ENCODE measurements around the gene VAC14.
A peak's percentile ranks its signal among the peaks of the same experiment; 100 is the strongest.

Gene VAC14

DNA sequence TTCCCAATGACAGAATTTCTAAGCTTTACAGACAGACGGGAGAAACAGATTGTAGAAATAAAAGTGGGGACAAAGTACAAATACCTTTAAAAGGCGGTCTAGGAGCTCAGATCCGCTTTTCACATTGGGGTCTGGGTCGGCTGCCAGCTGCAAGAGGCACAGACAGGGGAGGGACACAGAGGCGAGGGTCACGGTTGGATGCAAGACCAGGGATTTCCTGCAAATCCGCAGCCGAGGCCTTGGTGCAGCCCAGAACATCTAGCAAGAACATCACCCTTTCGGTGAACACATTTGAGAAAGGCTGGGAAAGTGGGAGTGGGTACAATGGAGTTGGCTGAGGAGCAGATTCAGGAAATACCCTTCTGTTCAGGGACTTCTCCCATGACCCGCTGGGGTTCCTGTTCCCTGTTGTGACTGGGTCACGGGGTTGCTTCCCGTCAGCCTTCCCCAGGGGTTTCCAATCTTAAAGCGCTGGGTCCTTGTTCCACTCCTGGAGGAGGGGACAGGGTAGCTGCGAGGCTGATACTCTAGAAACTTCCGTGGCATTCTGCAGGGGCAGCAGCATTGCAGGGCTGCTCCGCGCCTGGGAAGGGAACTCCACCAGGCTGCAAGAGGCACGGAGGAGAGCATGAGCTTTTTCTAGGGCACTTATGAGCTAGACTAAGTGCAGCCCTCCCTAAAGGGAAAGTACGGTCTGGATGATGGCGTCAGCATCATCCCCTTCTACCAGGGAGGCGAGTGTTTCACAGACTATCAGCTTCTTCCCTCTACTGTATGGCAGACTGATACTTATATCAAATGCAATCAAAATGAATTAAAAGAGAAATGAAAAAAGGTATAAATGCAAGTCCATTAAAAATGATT lies 16.0 kb downstream of the VAC14 start:
- DNase-seq = no peak

DNA sequence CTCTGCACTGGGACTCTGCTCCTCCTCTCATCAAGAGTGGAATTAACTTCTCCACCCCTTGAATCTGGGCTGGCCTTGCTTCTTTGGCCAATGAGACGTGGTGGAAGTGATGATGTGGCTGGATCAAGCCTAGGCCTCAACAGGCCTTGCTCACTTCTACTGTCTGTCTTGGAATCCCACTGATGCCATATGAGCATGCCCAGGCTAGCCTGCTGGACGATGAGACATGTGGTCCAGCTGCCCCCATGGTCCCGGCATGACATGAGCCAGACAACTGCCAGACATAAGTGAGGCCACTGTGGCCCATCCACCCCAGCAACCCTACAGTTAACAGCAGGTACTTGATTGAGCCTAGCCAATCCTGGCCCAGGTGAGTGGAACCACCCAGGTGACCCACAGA lies 18.7 kb downstream of the VAC14 start:
- DNase-seq = no peak

DNA sequence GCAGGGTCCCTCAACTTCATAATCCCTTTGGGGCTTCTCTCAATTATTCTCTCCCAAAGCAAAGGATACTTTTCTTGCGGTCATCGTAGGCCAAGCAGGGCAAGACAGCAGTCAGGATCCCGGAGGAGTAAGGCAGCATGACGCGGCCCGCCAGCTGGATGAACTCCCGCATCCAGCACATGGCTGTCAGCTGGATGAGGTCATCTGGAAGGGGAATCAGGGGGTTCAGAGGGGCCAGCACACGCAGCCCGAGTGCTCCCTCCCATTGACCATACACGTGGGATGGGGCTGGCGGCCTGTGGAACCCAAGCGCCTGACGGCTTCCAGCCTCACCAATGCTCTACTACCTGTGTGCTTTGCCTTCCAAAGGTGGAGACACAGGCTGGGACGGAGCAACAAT lies 19.2 kb downstream of the VAC14 start:
- no peak for DNase-seq

DNA sequence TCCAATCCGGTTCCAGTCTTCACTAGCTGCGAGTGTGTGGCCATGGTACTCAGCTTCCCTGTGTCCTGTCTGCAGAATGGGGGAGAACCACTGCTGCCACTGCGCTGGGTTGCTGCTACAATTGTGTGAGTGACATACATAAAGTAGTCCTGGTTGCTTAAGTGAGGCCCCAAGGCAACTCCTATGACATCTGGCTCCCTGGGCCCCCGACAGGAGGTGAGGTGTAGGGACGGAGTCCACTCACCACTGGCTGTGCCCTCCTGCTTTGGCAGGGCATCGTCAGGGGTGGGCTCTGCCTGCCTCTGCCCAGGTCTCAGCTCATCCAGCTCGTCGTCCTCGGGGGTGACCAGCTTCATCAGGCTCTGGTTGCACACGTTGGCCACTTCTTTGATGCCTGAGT lies 20.4 kb downstream of the VAC14 start:
- no peak for DNase-seq

DNA sequence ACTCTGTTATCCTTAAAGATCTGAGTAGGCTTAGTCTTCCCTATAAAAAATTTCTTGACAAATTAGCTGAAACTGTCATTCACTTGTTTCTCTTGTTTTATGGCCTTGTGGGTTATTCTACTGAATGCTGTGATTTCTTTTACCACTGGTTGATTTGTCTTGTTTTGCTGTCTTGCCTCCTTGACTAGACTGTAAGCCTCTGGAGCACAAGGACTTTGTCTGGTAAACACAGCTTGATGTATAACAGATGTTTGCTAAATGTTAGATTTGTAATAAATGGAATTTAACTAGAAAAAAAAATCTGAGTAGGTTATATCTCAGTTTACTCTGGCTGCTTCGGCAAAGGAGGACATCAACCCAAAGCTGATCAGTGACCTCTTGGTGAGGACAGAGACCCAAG lies 21.6 kb downstream of the VAC14 start:
- DNase-seq = no peak

DNA sequence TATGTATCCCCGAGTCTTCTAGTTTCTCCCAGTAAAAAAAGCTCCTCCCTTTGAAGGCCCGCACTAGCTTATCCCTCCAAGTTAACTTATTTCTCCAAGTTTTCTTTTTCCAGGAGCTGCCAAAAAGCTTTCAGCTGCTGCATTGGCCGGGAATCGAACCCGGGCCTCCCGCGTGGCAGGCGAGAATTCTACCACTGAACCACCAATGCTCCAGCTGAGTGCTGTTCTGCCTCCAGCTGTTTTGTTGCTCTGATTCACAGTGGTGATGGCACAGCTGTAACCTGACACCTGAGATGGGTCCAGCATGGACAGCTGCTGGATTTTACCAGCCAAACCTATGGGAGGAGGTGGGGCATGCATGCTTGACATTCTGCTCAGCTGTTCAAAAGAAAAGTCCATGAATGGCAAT lies 22.1 kb downstream of the VAC14 start:
- DNase-seq = peak; percentile 1

DNA sequence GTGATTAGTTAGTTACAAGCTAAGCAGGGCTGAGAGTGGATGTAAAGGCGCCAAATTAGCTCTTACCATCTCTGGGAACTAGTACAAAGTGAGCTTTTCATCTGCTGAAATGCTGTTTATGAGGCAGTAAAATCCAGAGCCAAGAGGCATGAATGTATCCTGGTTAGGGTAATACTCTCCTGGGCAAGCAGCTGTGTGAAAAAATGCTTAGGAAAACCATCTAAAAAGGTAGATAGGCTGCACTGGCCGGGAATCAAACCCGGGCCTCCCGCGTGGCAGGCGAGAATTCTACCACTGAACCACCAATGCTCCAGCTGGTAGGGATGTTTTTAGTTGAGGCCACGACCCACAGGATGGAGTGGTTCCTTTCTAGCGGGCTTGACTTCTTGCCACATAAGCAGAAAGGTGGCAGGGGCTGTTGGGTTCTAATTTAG lies 23.0 kb downstream of the VAC14 start:
- no peak for DNase-seq

DNA sequence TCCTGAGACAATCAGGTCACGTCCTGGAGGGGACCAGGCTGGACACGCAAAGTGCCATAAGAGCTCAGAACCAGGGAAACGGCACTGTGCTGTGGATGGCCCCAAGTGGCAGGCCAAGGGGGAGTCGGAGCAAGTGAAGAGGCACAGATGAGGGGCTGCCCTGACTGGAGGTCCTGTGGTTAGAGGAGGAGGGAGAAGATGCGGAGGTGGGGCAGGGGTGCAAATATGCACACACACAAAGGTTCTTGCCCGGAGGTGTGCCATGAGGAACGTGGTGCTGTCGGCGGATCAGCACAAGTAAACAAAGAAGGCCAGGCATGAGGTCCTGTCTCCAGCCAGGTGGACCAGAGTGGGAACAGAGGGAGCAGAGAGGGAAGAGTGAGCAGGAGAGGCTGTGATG lies 23.5 kb downstream of the VAC14 start:
- DNase-seq = no peak

DNA sequence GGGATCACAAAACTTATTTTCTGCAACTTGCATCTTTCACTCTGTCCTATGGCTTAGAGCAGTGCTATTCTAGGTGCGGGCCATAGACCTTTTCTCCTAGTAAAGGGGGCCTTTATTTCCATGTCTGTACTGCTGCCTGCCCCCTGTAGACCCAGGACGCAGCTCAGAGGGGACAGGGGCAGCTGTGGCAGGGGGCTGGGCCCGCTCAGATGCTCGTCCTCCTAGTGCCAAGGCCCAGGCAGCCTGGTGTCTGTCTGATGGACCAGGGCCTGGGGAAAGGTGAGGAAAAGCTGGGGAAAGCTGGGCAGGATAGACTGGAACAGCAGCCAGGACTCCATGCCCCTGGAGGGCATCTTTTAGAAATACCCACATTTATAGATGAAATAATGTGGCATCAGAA lies 25.6 kb downstream of the VAC14 start:
- no peak for DNase-seq

DNA sequence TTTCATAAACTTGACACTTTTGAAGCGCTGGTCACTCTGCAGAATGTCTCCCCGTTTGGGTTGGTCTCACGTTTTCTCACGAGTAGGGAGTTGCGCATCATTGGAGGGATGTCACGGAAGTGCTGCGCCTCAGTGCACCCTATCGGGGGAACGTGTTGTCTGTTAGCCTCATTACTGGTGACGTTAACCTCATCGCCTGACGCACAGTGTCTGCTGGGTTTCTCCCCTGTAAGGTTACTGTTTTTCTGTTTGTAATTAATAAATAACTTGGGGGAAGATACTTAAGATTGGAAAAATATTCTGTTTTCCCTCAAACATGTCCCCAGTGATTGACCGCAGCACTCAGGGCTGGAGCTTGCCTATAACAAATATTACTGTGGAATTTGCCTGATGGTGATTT lies 26.7 kb downstream of the VAC14 start:
- no peak for DNase-seq

DNA sequence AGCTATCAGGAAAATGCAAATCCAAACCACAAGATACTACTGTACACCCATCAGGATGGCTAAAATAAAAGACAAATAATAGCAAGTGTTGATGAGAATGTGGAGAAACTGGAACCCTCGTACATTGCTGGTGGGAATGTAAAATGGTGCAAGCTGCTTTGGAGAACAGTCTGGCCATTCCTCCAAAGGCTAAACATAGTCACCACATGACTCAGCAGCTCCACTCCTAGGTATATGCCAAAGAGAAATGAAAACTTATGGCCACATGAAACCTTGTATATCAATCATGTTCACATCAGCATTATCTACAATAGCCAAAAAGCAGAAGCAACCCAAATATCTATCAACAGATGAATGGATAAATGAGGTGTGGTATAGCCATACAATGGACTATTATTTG lies 28.5 kb downstream of the VAC14 start:
- no peak for DNase-seq

DNA sequence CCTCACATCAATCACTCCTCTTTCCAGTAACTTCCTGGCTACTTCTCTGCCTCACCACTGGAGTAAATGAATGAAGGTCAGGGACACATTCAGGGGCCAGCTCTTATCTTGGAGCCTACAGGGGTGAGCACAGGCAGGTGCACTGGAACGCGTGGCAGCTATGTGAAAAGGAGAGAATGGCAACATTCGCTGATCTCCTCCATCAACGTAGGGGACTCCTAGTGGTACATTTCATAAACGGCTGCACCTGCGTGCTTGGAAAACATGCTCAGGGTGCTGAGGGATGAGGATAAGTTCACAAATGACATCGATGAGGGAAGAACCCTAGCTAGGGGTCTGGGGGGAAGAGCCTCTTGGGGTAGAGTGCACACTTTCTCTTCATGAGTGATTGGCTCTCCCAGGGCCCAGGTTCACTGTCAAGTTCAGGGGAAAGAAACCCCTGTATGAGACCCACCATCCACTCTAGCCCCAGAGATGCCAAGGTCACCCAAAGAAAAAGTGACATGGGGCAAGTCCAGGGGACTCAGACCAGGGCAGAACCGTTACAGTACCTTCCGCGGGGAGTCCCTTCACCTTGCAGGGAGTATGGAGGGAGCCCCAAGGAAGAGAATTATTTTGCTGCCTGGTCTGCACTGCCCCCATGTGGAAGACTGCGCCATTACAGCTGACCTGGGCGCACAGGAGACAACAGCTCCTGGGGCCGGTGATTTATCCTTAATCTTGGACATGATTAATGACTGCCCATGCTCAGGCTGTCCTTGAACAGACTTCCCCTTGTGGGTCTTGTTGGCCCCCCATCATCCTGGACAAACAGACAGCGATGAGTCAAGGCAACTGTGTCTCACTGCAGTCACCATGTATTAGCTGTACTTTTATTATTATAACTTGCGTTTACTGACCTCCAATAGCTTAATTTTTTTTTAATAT lies 30.1 kb downstream of the VAC14 start:
- no peak for DNase-seq

DNA sequence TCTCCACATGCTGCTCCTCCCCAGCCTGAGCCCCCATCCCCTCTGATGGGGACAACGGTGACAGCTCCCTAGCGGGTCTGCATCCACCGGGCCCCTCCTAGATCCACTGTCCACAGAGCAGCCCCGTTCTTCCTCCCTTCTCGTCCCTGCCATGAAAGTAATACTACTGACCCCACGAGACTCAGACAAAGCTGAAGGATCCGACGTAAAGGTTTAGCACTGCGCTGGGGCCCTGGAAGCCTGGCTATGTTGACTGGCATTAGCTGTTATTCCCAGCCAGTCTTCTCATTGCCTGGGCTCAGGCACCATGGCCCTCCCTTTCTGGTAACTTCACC lies 30.7 kb downstream of the VAC14 start:
- no peak for DNase-seq

DNA sequence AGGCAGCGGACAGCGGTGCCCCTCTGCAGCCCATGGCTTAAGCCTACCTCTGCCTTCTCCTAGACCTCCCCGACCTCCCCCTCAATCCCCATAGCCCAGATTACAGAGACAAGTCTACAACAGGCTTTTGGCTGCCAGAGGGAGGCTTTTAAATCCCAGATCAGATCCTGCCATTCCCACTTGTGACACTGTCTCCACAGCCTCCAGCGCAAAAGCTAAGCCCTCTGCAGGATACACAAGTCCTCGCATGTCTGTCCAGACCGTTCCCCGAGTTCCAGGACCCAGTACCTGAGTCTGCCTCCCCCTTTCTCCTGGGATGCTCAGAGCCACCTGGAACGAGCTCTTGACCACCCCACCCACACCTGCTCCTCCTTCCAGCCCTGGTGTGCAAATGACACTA lies 31.2 kb downstream of the VAC14 start:
- DNase-seq = no peak

DNA sequence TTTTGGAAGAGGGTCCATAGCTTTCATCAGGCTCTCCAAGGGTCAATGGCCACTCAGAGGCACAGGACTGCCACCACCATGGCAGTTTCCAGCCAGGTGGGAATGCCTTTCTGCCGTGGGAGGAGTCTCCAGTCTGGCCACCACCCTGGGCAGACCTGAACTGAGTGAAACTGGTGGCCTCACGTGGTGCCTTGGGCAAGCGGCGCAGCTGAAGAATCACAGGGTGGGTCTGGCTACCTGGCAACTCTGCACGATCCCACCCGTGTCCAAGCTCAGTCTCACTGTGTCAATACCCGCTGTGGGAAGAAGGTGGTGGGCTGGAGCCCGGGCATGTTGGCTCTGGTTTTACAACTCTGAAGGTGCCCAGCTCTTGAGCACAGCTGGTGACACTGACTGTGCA lies 31.8 kb downstream of the VAC14 start:
- no peak for DNase-seq

DNA sequence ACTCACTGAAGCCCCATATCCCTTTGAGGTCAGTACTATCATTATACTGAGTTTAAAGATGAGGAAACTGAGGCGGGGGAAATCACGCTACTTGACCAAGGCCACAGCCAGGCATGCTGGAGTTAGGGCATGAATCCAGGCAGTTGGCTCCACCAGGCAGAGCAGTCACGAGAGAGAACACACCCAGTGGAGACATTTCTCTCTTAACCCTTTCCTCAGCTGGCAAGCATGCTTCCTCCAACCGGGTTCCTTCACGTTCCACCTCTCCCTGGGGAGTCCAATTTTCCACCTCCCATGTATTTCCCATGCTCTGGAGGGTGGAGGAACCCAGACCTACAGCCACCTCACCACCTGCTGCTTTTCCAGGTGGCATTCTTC lies 32.8 kb downstream of the VAC14 start:
- no peak for DNase-seq

DNA sequence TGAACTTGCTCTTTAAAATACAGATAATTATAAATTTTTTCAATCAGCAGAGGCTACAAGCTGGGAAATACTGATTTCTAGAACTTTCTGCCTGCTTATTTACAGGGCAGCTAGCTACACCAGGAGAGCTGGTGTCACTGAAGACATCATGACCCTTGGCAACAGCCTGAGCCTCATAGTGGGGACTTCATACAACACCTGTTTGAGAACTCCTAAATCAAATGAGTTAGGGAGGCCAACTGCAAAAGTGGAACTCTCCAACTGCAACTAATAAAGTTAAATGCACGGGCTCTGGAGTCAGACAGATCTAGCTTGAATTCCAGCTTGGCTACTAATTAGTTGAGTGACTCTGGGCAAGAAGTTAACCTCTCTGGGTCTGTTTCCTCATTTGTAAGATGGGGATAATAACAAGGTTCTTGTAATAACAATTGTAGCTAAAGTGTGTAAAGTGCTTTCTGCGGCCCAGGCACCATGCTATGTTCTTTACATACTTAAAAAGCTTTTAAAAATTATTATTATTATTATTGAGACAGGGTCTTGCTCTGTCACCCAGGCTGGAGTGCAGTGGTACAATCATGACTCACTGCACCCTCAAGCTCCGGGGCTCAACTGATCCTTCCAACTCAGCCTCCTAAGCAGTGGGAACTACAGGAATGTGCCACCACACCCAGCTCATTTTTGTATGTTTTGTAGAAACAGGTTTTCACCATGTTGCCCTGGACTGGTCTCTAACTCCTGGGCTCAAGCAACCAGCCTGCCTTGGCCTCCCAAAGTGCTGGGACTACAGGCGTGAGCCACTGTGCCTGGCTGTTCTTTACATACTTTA lies 33.4 kb downstream of the VAC14 start:
- DNase-seq = no peak

DNA sequence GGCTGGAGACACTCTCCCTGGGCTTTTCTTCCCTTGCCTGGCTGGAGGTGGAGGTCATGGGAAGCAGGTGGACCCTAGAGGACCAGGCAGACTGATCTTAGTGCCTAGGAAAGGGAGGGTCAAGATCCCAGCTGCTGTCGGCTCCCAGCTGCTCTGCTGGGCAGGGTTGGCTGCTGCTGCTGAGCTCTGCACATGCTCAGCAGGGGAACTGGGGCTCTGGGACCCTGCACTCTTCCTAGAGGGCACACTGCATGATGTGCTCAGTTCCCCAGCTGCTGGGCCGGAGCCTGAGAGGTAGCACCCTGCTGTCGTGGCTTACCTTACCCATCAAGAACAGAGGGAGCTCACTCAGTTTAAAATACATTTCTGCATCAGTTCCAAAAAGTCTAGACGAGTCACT lies 34.3 kb downstream of the VAC14 start:
- no peak for DNase-seq

DNA sequence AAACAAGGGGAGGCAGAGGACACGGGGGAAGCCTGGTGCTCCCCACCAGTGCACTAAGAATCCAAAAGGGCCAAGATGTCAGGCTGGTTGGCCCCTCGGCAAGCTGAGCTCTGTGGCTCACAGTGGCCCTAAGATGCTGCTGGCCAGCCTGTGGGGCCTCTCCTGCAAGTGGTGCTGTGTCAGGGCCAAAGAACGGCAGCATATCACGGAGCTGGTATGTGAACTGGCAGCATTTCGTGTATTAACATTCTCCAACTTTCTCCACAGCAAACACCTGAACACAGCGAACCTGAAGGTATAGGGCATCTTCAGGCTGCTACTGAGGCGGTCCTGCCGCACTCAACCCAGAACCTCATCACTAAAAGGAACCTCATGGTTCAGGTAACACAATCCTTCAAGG lies 34.8 kb downstream of the VAC14 start:
- DNase-seq = no peak

DNA sequence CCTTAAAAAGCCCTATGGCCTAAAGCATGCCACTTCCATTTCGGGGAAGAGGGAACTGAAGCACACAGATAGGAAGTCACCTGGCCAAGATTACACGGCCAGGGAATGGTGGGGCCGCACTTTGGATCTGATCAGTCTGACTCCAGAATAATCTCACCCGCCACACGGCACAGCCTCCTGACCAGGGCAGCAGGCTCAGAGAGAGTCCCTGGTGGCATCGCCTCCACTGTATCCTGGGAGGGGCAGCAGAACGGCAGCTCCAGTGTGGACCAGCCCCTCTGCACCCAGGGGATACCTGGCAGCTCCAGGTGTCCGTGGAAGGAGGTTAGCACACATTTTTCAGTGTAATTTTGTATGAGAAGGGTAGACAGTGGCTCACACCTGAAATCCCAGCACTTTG lies 35.5 kb downstream of the VAC14 start:
- DNase-seq = no peak

DNA sequence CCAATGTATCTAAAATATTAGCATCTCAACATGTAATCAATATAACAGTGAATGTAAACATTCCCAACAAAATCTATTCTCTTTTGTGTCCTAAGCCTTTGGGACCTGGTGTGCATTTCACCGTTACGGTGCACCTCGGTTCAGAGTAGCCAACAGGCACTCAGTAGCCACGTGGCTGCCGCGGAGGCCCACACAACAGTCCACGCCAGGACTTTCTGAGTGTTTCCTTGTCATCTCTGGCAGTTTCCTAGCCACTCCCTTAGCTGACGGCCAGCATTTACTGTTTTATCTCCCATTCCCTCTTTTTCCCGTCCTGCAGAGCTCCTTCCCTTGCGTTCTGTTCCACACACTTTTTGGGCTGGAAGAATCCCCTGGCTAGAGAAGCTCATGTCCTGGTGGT lies 36.3 kb downstream of the VAC14 start:
- DNase-seq = no peak

DNA sequence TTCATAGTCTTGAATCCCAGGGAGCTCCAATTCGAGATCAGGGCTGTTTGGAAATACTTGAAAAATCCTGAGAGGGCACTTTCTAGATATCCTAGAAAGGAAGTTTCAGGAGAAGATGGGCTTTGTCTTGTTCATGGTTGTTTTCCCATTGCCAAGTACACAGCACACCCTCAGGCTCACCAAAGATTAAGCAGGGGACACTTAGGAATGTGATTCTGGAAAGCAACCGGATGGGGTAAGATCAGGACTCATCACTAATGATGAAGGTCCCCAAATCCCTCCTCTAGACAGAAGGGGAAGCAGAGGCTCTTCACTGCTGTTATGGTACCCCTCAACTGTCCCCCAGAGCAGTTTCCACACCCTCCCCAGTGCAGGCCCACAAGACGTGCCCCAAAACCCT lies 40.7 kb downstream of the VAC14 start:
- DNase-seq = no peak

DNA sequence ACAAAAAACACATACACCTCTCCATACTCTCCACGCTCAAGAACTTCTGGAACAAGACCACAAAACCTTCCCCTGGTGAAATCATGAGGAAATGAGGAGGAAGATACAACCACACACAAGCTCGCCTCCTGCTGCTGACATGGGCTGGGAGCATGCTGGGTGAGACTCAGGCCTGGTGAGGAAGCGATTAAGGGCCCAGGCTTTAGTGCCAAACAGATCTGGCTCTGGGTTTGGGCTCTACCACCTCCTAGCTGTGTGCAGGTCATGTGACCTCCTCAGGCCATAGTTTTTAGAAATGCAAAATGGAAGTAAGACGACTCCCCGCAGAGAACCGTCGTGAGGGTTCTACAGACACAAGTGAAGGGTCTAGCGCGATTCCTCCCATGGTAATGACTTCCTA lies 41.3 kb downstream of the VAC14 start:
- DNase-seq = no peak

Data from NCI-H774 (cell line).